SIG-M5 treated with dmso at 0.1 percent for 504 hours (cell line): ENCODE data around the gene SF3B5.
"Not testable (repeated sequence)": the region's sequence is repeated elsewhere in the genome, so short reads cannot be mapped to it uniquely, and the experiment has no call there.

Experiments used
- DNase-seq: peaks from one replicate; lab custom pipeline; 2025; ENCODE audit not compliant: unreplicated experiment; lab: John Stamatoyannopoulos, UW

The SF3B5 gene

GRCh38 chr6:144064402-144065212 lies 30.8 kb downstream of the SF3B5 start:
- peak; percentile 11 for DNase-seq

GRCh38 chr6:144063744-144064401 lies 31.5 kb downstream of the SF3B5 start:
- DNase-seq, result peak; percentile 87

GRCh38 chr6:144063246-144063743 lies 32.1 kb downstream of the SF3B5 start:
- no peak for DNase-seq

GRCh38 chr6:144062786-144063185 lies 32.6 kb downstream of the SF3B5 start:
- no peak for DNase-seq

GRCh38 chr6:144059139-144059538 lies 36.2 kb downstream of the SF3B5 start:
- DNase-seq, result no peak

GRCh38 chr6:144055121-144055931 lies 40.0 kb downstream of the SF3B5 start:
- DNase-seq, result no peak

GRCh38 chr6:144053601-144054000 lies 41.8 kb downstream of the SF3B5 start:
- no peak for DNase-seq

- DNase-seq, result no peak
Observed at GRCh38 chr6:144052488-144052887, 42.9 kb downstream of the SF3B5 start.

- DNase-seq, result no peak
Observed at GRCh38 chr6:144049386-144049785, 46.0 kb downstream of the SF3B5 start.

- DNase-seq, result no peak
Observed at GRCh38 chr6:144047688-144048087, 47.7 kb downstream of the SF3B5 start.

GRCh38 chr6:144046672-144047071 lies 48.7 kb downstream of the SF3B5 start:
- not testable (repeated sequence) for DNase-seq

GRCh38 chr6:144044989-144045388 lies 50.4 kb downstream of the SF3B5 start:
- DNase-seq, result not testable (repeated sequence)
